Colonic mucosa (tissue), 4 donors: ENCODE results near the gene GOLGA8J. TPM values are rescaled to one million over a fixed set of nuclear protein-coding genes. Genes with fewer than 3 reads are reported as not detected.

Experiments used
- DNase-seq: peaks from one replicate; pipeline ENCODE4 v3.0.0-alpha.2; 2020
- H3K27ac ChIP-seq: fragments of 200-600 bp; one replicate; pipeline ENCODE4 v1.8.0; 2021
- H3K27me3 ChIP-seq: fragments of 200-600 bp; one replicate; pipeline ENCODE4 v1.8.0; 2021
- H3K36me3 ChIP-seq: fragments of 200-600 bp; one replicate; pipeline ENCODE4 v1.8.0; 2021
- H3K4me1 ChIP-seq: fragments of 200-600 bp; one replicate; pipeline ENCODE4 v1.8.0; 2021; ENCODE audit warnings: mild to moderate bottlenecking
- H3K4me3 ChIP-seq: fragments of 200-600 bp; one replicate; pipeline ENCODE4 v1.8.0; 2021
- H3K9ac ChIP-seq, 2 donors: one replicate each; pipeline ENCODE4 v1.7.0; 2013; ENCODE audit warnings: control low read depth in 2 of 2, low read depth in 2 of 2, low read length in 2 of 2
- H3K9me3 ChIP-seq: fragments of 200-600 bp; one replicate; pipeline ENCODE4 v1.8.0; 2021
- CTCF ChIP-seq: fragments of 200-600 bp; IDR thresholded peaks from one replicate; pipeline ENCODE4 v1.8.0; 2022; ENCODE audit warnings: antibody characterized with exemption, mild to moderate bottlenecking
- intact Hi-C: fragments of 100-400 bp; cut with DNase I; formaldehyde crosslinking; loops from one replicate; pipeline ENCODE4 v1.14.1; 2022
- total RNA-seq, 2 donors: library from RNA; stranded (reverse); fragmentation: NEBNext Ultra II Directional in 1 of 2; extraction: Animal tissue kit (Norgen Biotek cat#: 25700) in 1 of 2; gene quantifications; one replicate each; pipeline ENCODE4 v1.2.1, GENCODE V29; 2021
- donor health status: healthy.
- donor health status: DM: no; HTN: no; CAD: no.
- donor health status: DM: no; HTN: no; CAD: no.

GOLGA8J gene
- total RNA-seq, 2 donors from 2014 or later: 0.35 TPM; not detected in 1

DNA sequence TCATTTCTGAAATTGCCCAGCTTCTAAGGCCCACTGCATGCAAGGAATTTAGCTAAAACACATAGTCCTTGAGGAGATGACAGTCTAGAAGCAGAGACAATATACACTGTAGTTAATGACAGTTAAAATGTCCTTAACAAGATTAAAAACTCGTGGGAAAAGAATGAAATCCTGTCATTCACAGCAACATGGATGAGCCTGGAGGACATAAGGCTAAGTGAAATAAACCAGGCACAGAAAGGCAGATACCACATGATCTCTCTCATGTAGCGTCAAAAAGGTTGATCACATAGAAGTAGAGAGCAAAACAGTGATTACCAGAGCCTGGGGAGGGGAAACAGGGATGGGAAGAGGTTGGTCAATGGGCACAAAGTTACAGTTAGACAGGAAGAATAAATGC is 36.3 kb upstream of the GOLGA8J start:
- TF ChIP-seq CTCF: no peak

GRCh38 chr15:30055604-30056003 is 27.2 kb upstream of the GOLGA8J start:
- no peak for TF ChIP-seq CTCF

More for the DNA sequence above, 36.3 kb upstream of the GOLGA8J start:
- no peak overlapping the region for H3K4me3 ChIP-seq
- no peaks in the 10 kb centered on the region for H3K27me3 ChIP-seq
- no peaks in the 10 kb centered on the region for H3K9me3 ChIP-seq
- intact Hi-C loops: no loop called here
- no peak overlapping the region for H3K27ac ChIP-seq
- H3K36me3 ChIP-seq: no peaks in the 10 kb centered on the region
- DNase-seq: no peak
- H3K4me1 ChIP-seq: no peaks in the 10 kb centered on the region
- H3K9ac ChIP-seq: no peak overlapping the region

GRCh38 chr15:30056166-30056565 is 26.6 kb upstream of the GOLGA8J start:
- Histone ChIP-seq H3K36me3 (no peaks in the 10 kb centered on the region), H3K4me1 (no peaks in the 10 kb centered on the region), H3K27me3 (no peaks in the 10 kb centered on the region), H3K27ac (no peak overlapping the region), H3K4me3 (no peak overlapping the region), H3K9me3 (no peaks in the 10 kb centered on the region), H3K9ac (no peak overlapping the region)
- TF ChIP-seq CTCF: no peak
- intact Hi-C loops: no loop called here
- no peak for DNase-seq

More at GRCh38 chr15:30055604-30056003, 27.2 kb upstream of the GOLGA8J start:
- no peak overlapping the region for H3K27ac ChIP-seq
- no peaks in the 10 kb centered on the region for H3K36me3 ChIP-seq
- intact Hi-C loops: no loop called here
- H3K4me1 ChIP-seq: no peaks in the 10 kb centered on the region
- DNase-seq: no peak
- no peaks in the 10 kb centered on the region for H3K27me3 ChIP-seq
- H3K4me3 ChIP-seq: no peak overlapping the region
- H3K9ac ChIP-seq: no peak overlapping the region
- H3K9me3 ChIP-seq: no peaks in the 10 kb centered on the region

DNA sequence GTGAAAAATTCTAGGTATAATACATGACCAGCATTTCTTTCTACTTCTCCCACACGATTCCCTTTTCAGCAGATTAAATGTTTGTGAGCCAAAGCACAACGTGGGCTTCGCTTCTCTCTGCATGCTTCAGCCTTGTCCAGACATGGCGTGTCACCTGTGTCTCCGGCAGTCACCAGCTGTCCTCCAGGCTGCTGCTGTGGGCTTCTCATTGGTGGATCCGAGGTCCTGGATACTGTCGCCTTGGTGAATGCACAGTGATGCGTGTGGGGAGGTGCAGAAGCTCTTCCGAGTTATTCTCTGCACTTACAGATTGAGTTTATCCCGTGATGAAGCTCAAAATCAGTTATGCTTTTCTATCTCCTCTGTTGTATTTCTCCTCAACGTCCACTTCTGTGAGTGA is 23.0 kb upstream of the GOLGA8J start:
- Histone ChIP-seq H3K9me3 (no peaks in the 10 kb centered on the region), H3K27me3 (no peaks in the 10 kb centered on the region), H3K4me1 (no peaks in the 10 kb centered on the region), H3K36me3 (no peaks in the 10 kb centered on the region), H3K4me3 (no peak overlapping the region), H3K9ac (no peak overlapping the region), H3K27ac (no peak overlapping the region)
- no peak for TF ChIP-seq CTCF
- no peak for DNase-seq
- intact Hi-C loops: no loop called here

DNA sequence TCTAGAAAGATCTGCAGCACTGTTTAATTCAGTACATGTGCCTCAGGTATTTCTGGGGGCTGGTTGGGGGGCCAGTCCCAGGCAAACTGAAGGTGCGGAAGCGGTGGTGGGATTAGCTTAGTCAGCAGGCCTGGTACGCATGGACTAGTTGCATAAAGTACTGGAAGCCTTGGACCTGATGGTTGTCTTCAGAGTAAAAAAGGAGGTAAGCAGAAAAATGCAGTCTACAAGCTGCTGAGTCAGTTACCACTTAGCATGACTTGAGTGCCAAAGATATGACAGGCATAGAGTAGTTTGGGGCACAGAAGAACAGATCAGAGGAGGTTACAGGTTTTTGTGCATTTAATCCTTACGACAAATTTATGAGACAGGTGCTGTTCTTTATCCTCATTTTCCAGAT is 19.9 kb upstream of the GOLGA8J start:
- no peaks in the 10 kb centered on the region for H3K36me3 ChIP-seq
- H3K27ac ChIP-seq: no peak overlapping the region
- no peak overlapping the region for H3K9ac ChIP-seq
- no peak for DNase-seq
- TF ChIP-seq CTCF: no peak
- intact Hi-C loops: no loop called here
- H3K4me1 ChIP-seq: no peaks in the 10 kb centered on the region
- H3K4me3 ChIP-seq: no peak overlapping the region
- no peaks in the 10 kb centered on the region for H3K27me3 ChIP-seq
- H3K9me3 ChIP-seq: no peaks in the 10 kb centered on the region
